Thyroid gland (tissue), 4 donors: Measurements from ENCODE around the gene DNAH8. TPM values are rescaled to one million over a fixed set of nuclear protein-coding genes. Genes with fewer than 3 reads are reported as not detected.

Experiments
- DNase-seq, 2 donors: peaks; one replicate each; pipeline ENCODE4 v3.0.0-alpha.2; 2019
- H3K27ac ChIP-seq, 3 donors: fragments of 200-600 bp; sonication (generic); 1 replicate in 2 of 3; 2 replicates in 1 of 3; pipeline ENCODE4 v1.5.1; 2016 to 2019; ENCODE audit warnings: mild to moderate bottlenecking in 1 of 3, moderate library complexity in 1 of 3
- H3K27me3 ChIP-seq: fragments of 200-600 bp; sonication (generic); one replicate; pipeline ENCODE4 v1.5.1; 2019
- H3K36me3 ChIP-seq, 2 donors: fragments of 200-600 bp; sonication (generic); one replicate each; pipeline ENCODE4 v1.5.1; 2016 to 2019
- H3K4me1 ChIP-seq, 2 donors: fragments of 200-600 bp; sonication (generic); one replicate each; pipeline ENCODE4 v1.5.1; 2017 to 2019
- H3K4me3 ChIP-seq, 3 donors: fragments of 200-600 bp; sonication (generic); replicated peaks in 1 of 3; 1 replicate in 2 of 3; 2 replicates in 1 of 3; pipeline ENCODE4 v1.5.1; 2016; ENCODE audit warnings: mild to moderate bottlenecking in 1 of 3
- H3K9me3 ChIP-seq: fragments of 200-600 bp; sonication (generic); one replicate; pipeline ENCODE4 v1.5.1; 2017
- CTCF ChIP-seq, 6 experiments: fragments of 200-600 bp in 3 of 6; fragments of 450-650 bp in 3 of 6; sonication (generic) in 3 of 6; IDR thresholded peaks; one replicate each; pipeline ENCODE4 v1.5.1; 2016 to 2019; ENCODE audit warnings: antibody characterized with exemption in 6 of 6, mild to moderate bottlenecking in 2 of 6, inconsistent platforms in 1 of 6, moderate library complexity in 1 of 6
- POLR2A ChIP-seq, 2 donors: fragments of 450-650 bp; IDR thresholded peaks; one replicate each; pipeline ENCODE4 v1.6.1; 2017; ENCODE audit warnings: antibody characterized with exemption in 2 of 2, mild to moderate bottlenecking in 2 of 2, moderate library complexity in 1 of 2
- WGBS, 2 donors: methylation state at CpG; one replicate each; pipeline ENCODE4 v1.1.5; 2017; 5-methylcytosine and 5-hydroxymethylcytosine counted together
- intact Hi-C: fragments of 100-400 bp; cut with DNase I; formaldehyde crosslinking; loops from one replicate; pipeline ENCODE4 v1.15.1; 2023
- total RNA-seq, 4 donors: library from RNA; depleted of rRNA; stranded (reverse); fragments of >200 nt; gene quantifications; one replicate each; pipeline ENCODE4 v1.2.3, GENCODE V29; 2016

Gene DNAH8
- total RNA-seq, 4 donors from 2014 or later: 0.04 to 4.8 (median 0.12) TPM

DNA sequence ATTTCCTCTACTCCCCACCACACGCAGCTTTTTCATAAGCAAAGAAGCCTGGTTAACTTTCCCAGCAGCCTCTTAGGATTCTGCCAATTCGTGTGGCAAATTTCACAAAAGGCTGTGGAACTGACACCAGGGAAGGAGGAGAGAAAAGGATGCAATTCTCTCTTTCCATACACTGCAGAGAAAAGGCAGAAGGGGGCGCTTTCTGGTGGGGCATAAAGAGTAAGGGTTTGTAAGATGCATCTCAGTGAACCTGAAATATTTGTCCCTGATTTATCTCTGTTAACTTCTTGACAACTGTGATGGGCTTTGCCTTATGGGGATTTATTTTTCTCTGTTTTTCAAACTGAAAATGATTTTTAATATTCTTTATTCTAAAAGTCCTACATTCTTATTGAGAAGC, 288.0 kb downstream of the DNAH8 start:
- Histone ChIP-seq H3K4me1 (no peaks in the 10 kb centered on the region), H3K36me3 (no peaks in the 10 kb centered on the region), H3K27me3 (no peaks in the 10 kb centered on the region), H3K9me3 (no peaks in the 10 kb centered on the region), H3K27ac (no peak overlapping the region), H3K4me3 (no peak overlapping the region)
- WGBS, 2 donors: 12 to 22% methylated on average over 3 of the region's 3 CpGs
- TF ChIP-seq CTCF (IDR thresholded peaks at IDR 0.05) (no peak), POLR2A (IDR thresholded peaks at IDR 0.05) (no peak)
- intact Hi-C loops: no loop called here
- DNase-seq: no peak

- WGBS, 2 donors: 90 to 95% methylated on average over 1 of the region's 1 CpG
- no peak for DNase-seq
- H3K4me1 ChIP-seq: no peaks in the 10 kb centered on the region
- no peak overlapping the region for H3K27ac ChIP-seq
- no peaks in the 10 kb centered on the region for H3K9me3 ChIP-seq
- no peaks in the 10 kb centered on the region for H3K27me3 ChIP-seq
- no peaks in the 10 kb centered on the region for H3K36me3 ChIP-seq
- TF ChIP-seq POLR2A (IDR thresholded peaks at IDR 0.05): no peak
- no peak for TF ChIP-seq CTCF (IDR thresholded peaks at IDR 0.05)
- H3K4me3 ChIP-seq: no peak overlapping the region
- intact Hi-C loops: no loop called here
Measured at GRCh38 chr6:39003492-39003891, 288.4 kb downstream of the DNAH8 start.

DNA sequence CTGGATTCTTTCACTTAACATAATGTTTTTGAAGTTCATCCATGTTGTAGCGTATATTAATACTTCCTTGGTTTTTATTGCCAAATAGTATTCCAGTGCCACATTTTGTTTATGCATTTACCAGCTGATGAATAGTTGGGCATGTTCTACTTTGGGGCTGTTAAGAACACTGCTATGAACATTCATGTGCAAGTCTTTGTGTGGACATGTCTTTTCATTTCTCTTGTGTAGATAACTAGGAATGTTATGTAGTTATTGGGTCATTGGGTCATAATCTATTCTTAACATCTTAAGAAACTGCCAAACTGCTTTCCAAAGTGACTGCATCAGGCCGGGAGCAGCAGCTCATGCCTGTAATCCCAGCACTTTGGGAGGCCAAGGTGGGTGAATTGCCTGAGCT, 289.7 kb downstream of the DNAH8 start:
- H3K9me3 ChIP-seq: no peaks in the 10 kb centered on the region
- 81 to 83% methylated on average over 2 of the region's 2 CpGs for WGBS, 2 donors
- intact Hi-C loops: no loop called here
- no peaks in the 10 kb centered on the region for H3K27me3 ChIP-seq
- DNase-seq: no peak
- H3K4me3 ChIP-seq: no peak overlapping the region
- H3K36me3 ChIP-seq: no peaks in the 10 kb centered on the region
- TF ChIP-seq CTCF (IDR thresholded peaks at IDR 0.05) (no peak), POLR2A (IDR thresholded peaks at IDR 0.05) (no peak)
- H3K27ac ChIP-seq: no peak overlapping the region
- no peaks in the 10 kb centered on the region for H3K4me1 ChIP-seq

DNA sequence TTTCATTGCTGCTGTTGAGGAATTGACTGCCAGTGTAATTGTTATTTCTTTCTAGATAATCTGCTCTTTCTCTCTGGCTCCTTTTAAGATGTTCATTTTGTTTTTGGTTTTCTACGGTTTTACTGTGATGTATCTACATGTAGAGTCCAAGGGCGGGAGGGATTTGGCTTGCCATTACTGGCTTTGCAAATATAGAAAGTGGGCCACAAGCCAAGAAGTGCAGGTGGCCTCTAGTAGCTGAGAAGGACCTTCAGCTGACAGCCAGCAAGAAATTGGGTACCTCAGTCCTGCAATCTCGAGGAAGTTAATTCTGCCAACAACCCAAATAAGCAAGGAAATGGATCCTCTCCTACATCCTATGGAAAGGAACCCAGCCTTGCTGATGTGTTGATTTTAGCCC, 290.7 kb downstream of the DNAH8 start:
- WGBS, 2 donors: 76 to 77% methylated on average over 3 of the region's 3 CpGs
- no peak for DNase-seq

DNA sequence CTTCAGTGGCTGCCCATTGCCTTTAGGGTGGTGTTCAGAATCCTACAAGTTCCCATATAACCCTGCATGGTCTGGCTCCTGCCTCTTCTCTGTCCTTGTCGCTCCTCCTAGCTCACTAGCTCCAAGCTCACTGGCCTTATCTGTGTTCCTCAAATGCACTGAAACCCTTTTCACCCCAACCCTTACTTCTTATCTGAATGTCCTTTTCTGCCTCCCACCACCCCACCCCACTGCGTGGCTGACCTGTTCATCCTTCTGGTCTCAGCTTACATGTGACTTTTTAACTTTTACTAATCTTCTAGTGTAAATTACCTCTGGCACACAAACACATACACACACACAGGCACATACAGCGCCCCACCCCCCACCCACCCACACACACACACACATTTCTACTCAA, 292.5 kb downstream of the DNAH8 start:
- TF ChIP-seq POLR2A (IDR thresholded peaks at IDR 0.05): no peak
- no peak for TF ChIP-seq CTCF (IDR thresholded peaks at IDR 0.05)
- H3K36me3 ChIP-seq: no peaks in the 10 kb centered on the region
- intact Hi-C loops: no loop called here
- no peaks in the 10 kb centered on the region for H3K27me3 ChIP-seq
- H3K27ac ChIP-seq: no peak overlapping the region
- no peak for DNase-seq
- H3K9me3 ChIP-seq: no peaks in the 10 kb centered on the region
- no peaks in the 10 kb centered on the region for H3K4me1 ChIP-seq
- H3K4me3 ChIP-seq: no peak overlapping the region
- whole genome bisulfite sequencing, 2 donors: 57 to 64% methylated on average over 3 of the region's 3 CpGs

More for the DNA sequence above, 290.7 kb downstream of the DNAH8 start:
- Histone ChIP-seq H3K27me3 (no peaks in the 10 kb centered on the region), H3K9me3 (no peaks in the 10 kb centered on the region), H3K36me3 (no peaks in the 10 kb centered on the region), H3K27ac (no peak overlapping the region), H3K4me3 (no peak overlapping the region), H3K4me1 (no peaks in the 10 kb centered on the region)
- intact Hi-C loops: no loop called here
- TF ChIP-seq POLR2A (IDR thresholded peaks at IDR 0.05): no peak
- no peak for TF ChIP-seq CTCF (IDR thresholded peaks at IDR 0.05)
